NCI-H82 treated with DMSO at 0.1 percent for 48 hours (cell line): Measurements from ENCODE around the gene MROH9.

Experiments
- DNase-seq: peaks from one replicate; lab custom pipeline; 2025; ENCODE audit not compliant: unreplicated experiment; lab: John Stamatoyannopoulos, UW

The MROH9 gene

GRCh38 chr1:171081314-171081753 is 146.0 kb downstream of the MROH9 start:
- DNase-seq = peak; percentile 42

- DNase-seq = peak; percentile 27
Observed at GRCh38 chr1:171081763-171082201, 146.4 kb downstream of the MROH9 start.

GRCh38 chr1:171082606-171083005 is 147.3 kb downstream of the MROH9 start:
- DNase-seq = no peak

- DNase-seq = no peak
Observed at GRCh38 chr1:171083222-171083621, 147.9 kb downstream of the MROH9 start.

DNA sequence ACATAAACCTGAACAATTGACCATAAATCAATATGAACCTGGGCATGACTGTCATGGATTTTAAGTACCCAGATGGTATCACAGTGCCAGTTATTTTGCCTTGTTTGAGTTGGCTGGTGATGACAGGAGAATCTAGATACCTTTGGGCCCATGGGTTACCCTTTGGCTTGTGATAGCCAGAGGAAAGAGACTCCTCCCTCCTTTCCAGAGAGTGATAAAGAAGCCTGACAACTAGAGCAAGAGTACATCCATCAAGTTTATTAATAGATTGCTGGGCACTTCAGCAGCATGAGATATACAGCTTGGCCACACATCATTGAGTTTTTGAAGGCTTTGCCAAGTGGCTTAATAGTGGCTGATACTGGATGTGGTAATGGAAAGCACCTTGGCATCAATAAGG is 148.8 kb downstream of the MROH9 start:
- no peak for DNase-seq

DNA sequence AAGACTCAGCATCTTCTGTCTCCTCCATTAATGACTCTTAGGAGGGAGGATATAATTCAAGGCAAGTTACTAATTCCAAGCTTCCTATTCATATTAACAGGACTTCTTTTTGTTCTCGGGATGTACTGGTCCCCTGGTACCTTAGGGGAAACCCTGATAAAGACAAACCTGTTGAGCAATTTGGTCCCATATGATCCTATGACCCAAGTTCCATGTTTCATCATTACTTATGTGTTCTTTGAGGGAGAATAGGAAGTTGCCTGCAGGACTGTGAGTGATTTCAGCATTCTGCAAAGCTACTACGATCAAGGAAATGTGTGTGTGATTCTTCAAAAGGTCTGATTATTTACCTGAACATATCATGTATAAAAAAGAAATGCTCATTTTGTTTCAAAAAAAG is 149.5 kb downstream of the MROH9 start:
- DNase-seq = no peak

DNA sequence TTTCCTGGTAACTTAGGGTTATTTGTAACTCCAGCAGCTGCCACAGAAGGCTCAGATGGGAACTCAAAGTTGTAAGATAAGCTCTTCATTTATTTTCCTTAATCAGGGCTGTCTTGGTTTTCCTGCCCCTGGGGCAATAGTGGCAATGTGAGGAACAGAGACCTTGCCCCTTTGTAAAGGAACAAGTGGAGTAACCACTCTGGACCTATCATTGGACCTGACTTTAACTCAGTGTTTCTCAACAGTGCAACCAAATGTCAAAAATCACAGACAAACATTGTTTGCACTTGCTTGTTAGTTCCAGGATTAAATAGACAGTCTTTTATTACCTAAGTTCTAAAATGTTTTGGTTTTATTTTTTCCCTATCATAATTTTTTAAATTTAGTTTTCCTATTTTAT is 152.6 kb downstream of the MROH9 start:
- no peak for DNase-seq

DNA sequence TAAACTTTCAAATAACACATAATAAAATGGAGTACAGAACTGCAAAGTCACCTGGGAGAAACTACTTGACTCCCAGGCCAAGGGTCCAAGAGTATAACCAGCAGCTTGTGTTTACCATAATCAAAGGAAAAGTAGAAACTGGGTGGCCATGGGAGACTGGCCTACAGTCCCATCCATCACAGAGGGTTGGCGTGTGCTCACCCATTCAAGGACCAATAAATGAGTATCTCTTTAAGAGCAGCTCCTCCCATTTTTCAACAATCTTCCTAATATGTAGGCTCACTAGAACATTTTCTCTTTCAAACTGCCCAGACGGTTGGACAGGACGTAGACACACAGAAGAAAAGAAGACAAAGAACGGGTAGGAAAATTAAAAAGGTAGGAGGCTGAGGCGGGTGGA is 155.3 kb downstream of the MROH9 start, which contains the start of gene FMO3:
TSS of gene FMO3 (plus strand) at position 302 of the 400 bp plus-strand sequence. CDS start 1,754 bp downstream, outside the sequence.
- DNase-seq = no peak

GRCh38 chr1:171103862-171104261 is 168.5 kb downstream of the MROH9 start:
- DNase-seq = no peak

- no peak for DNase-seq
Observed at GRCh38 chr1:171107262-171107940, 172.1 kb downstream of the MROH9 start.

DNA sequence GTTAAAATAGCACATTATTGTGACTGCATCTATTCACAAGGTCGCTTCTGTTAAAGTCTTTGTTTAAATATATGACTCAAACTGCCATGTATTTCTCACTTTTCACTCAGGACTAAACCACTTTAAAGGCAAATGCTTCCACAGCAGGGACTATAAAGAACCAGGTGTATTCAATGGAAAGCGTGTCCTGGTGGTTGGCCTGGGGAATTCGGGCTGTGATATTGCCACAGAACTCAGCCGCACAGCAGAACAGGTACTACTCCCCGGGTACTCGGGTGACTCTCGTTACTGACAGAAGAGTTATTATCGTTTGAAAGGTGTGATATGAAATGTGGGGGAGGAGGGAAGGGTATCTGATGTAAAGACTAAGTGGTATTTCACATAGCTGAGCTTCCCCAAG is 172.6 kb downstream of the MROH9 start:
- no peak for DNase-seq

DNA sequence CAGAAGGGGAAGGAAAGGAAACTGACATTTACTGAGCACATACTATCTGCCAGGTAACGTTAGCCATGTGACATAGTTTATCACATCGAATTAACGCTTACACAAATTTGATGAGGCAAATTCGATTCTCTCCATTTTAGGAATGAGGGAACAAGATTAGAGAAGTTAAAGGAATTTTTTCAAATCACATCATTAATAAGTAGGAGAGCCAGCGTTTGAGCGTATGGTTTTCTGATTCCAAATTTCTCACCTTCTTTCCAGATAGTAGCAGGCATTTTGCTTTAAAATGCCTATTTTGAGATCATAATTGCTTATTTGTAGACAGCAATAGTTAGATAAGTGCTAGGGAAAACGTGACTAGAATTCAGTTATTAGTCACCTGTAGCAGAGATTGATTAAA is 174.6 kb downstream of the MROH9 start:
- DNase-seq = no peak

- DNase-seq = no peak
Observed at GRCh38 chr1:171110621-171111326, 175.4 kb downstream of the MROH9 start.

GRCh38 chr1:171112119-171112518 is 176.8 kb downstream of the MROH9 start:
- DNase-seq = no peak

GRCh38 chr1:171113382-171113781 is 178.0 kb downstream of the MROH9 start:
- DNase-seq = no peak
